ENCODE results near the gene P2RY2. TPM values are rescaled to one million over a fixed set of nuclear protein-coding genes. Genes with fewer than 3 reads are reported as not detected.

The P2RY2 gene
- total RNA-seq, 1 donor from 2014 or later: 2.3 TPM

GRCh38 chr11:73204711-73205121 is 13.4 kb upstream of the P2RY2 start:
- no peak for DNase-seq (ENCODE audit: low read depth, low spot score)

DNA sequence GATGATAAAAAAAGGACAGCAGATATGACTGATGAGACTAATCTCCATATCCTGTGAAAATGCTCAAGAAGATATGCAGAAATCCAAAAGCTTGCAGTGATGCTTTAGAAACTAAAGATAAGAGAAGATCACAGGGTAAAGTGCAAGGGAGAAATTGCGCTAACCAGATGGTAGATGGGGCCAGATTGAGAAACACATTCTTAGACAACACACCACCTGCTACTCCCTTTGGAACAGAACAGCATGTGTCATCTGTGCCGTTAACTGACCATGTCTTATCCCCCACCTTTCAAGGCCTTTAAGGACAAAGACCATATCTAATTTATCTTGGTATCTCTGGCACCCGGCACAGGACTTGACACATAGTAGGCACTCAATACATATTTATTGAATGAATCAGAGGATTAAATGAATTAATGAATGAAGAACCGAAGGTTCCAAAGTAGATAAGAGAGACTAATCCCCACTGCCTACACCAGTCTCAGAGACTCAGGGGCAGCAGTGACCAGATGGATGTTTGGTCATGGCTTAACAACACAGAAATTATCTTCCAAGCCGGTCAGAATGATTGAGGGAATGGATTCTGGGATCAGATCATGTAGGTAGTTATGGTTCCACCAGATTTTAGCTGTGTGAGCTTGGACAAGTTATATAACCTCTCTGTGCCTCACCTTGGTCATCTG is 12.3 kb upstream of the P2RY2 start:
- DNase-seq (ENCODE audit: low read depth, low spot score): no peak

- no peak for DNase-seq (ENCODE audit: low read depth, low spot score)
Measured at GRCh38 chr11:73206801-73207200, 11.3 kb upstream of the P2RY2 start.

DNA sequence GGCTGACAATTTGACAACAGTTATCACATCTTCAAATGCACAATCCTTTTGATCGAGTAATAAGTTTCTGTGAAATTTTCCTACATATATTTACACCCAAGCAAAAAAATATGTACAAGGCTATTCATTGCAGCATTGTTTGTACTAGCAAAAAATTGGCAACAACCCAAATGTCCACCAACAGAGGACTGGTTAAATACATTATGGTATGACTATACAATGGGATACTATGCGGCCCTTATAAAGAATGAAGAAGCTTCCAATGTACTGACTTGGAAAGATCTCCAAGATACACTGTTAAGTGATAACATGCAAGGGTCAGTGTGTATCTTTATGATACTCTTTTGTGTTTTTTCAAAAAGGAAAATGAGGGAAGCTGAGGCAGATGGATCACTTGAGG is 8.2 kb upstream of the P2RY2 start:
- no peak for DNase-seq (ENCODE audit: low read depth, low spot score)

DNA sequence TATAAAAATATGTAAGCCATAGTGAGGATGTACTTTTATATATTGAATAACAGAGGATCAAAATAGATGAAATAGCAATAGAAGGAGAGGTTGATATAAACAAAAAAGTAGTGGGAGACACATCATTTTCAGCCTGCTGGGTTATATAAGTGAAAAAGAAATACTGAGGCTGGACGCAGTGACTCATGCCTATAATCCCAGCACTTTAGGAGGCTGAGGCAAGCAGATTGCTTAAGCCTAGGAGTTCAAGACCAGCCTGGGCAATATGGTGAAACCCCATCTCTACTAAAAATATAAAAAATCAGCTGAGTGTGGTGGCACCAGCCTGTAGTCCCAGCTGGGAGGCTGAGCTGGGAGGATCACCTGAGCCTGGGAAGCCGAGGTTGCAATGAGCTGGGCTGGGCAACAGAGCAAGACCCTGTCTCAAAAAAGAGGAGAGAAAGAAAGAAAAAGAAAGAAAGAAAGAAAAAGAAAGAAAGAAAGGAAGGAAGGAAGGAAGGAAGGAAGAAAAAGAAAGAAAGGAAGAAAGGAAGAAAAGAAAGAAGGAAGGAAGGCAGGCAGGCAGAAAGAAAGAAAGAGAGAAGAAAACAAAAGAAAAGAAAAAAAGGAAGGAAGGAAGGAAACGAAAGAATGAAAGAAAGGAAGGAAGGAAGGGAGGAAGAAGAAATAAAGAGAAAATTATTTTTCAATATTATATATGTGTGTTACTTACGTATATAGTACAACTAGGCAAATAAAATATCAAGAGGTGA is 7.0 kb upstream of the P2RY2 start:
- DNase-seq (ENCODE audit: low read depth, low spot score): no peak

DNA sequence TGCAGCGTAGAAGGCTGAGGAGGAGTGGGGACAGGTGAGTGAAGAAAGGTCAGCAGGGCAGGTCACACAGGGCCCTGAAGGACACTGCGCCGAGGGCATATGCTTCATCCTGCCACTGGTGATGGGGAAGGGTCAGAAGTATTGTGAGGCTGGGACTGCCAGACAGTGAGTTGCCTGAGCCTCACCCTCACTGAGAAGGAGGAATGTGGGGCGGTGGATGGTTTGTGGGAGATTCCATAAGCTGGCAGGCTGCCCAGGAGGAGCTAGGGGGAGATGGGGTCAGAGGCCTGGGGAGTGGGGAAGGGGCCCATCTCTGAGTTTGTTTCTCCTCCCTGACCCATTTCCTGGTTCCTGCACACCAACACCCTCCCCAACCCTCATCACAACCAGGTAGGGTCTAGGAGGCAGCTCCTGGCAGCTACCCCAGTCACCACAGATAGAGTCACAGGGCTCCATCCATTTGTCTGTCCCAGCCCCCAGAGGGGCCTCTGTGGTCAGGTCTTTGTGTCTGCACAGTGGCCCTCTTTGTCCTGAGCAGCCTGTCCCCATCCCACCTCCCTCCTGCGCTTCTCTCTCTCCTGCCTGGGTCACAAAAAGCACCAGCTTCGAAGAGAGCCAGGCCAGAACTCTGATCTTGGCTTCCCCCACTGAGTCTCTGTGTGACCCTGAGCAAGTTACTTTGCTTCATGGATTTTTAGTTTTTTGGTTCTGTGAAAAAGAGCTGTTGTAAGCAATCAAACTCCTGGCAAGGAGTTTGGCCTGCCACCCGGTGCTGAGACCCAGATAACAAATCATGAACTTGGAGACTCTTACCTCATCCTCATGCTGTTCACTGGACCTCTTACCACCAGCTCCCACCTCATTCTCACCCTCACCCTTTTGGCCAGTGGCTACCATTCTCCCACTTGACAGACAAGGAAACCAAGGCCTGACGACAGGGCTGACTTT is 4.6 kb upstream of the P2RY2 start:
- no peak for DNase-seq (ENCODE audit: low read depth, low spot score)

GRCh38 chr11:73215191-73216134 is 2.6 kb upstream of the P2RY2 start:
- DNase-seq (ENCODE audit: low read depth, low spot score): no peak

GRCh38 chr11:73216465-73216864 is 1.6 kb upstream of the P2RY2 start:
- DNase-seq (ENCODE audit: low read depth, low spot score): no peak

DNA sequence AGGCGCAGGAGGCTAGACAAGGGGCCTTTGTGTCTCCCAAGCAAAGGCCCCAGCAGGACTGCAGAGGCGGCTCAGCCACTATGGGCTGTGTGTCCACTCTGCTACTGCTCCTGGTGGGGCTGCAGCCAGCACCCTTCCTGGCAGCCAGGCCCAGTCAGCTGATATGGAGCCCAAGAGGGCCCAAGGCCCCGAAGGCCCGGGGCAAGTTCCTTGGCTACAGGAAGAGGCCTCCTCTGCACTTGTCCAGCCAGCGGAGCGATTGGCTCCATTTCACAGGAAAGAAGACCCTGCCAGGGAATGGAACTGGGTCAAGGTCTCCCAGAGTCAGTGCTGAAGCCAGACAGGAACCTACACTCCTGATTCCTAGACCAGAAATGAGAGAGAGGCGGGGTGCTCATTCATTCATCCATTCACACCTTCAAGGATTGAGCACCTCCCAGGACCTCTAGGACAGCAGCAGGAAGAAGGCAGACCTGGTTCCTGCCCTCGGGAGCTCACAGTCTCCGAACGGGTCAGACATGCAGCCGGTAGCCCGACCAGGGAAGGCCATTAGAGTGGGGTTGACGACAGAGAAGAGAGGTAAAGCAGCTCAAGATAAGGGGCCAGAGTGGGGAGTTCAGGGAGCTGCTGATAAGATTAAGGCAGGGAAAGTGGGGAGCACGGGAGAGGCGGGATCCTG is 811 bp upstream of the P2RY2 start:
- DNase-seq (ENCODE audit: low read depth, low spot score): no peak

DNA sequence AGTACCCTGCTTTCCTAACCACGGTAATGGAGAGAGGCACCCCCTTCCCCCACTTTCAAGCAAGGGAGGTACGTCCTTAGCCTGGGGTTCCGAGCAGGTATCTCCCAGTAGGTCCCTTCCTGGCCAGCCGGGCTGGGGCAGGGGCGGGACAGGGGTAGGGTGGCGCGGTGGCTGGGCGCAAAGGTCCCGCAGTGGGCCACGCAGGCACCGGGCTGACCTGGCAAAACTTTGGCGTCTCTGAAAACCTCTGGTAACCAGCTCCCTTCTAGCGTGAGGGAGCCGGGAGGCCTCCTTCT is 323 bp upstream of the P2RY2 start:
- no peak for DNase-seq (ENCODE audit: low read depth, low spot score)

GRCh38 chr11:73218830-73219215 is 742 bp downstream of the P2RY2 start:
- DNase-seq (ENCODE audit: low read depth, low spot score): no peak

DNA sequence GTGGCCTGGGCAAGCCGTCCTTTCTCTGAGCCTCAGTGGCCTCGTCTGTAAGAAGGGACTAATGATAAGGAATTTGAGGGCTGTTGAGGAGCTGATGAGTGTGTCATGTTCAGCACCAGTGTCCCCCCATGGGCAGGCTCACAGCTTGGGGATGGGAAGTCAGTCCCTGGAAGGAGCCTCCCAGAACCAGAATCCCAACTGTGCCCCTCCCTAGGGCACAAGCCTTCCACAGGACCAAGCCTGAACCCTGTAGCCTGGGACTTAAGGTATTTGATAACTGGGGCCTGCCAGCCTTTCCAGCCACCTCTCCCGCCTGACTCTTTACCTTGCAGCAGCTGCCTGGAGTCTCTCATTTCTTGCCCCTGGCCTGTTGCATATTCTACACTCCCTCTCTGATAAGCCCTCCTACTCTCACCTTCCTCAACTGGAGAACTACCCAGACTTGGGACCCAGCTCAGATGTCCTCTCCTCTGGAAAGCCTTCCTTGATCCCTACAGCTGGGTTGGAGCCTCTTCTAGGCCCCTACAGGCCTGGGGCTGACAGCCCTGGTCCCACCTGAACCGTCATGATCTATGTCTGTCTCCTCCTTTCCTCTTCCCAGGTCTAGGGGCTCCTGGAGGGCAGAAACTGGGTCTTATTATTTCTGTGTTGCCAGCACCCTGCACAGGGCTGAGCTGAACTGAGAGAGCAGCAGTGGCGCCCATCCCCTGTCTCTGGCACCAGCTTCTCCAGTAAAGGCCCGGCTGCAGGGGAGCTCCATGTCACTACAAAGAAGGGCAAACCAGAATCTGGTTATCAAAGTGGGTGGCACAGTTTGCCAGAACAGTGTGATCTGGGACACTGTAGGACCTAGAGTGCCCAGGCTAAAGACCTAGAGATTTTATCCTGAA is 1.6 kb downstream of the P2RY2 start:
- no peak for DNase-seq (ENCODE audit: low read depth, low spot score)

DNA sequence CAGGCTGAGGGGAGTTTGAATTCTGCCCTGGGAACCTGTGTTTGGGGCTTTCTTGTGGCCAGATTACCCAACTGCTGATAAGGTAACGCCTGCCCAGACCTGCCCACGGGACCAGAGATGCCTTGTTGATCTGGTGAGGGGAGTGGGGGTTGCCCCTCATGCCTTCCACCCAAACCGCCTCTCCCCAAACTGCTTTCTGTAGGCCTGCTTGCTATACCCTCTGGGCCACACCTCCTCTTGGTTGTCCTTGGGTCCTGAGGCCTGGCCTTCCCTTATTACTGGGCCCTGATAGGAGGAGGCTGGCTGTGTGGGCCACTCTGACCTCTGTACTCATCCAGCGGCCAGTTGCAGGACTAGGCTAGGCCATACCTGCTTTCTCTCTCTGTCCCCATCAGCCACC is 3.4 kb downstream of the P2RY2 start:
- no peak for DNase-seq (ENCODE audit: low read depth, low spot score)

DNA sequence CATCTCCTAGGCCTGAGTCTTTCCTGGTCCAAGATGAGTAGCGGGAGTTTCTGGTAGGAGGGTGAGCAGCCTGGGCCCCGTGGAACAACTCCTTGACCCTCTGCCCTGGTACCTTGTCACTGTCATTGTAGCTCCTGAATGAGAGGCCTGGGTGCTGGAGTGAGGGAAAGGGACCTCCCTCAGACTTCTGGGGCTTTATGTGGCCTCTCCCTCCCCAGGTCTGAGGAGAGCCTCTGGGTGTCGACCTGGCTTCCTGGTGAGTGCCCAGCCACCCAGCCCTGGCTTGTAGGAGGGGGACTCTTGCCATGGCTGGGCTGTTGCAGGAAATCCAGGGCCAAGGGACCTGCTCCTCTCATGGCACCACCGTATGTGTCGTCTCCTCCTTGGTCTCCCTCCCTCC is 3.9 kb downstream of the P2RY2 start:
- DNase-seq (ENCODE audit: low read depth, low spot score): no peak

- no peak for DNase-seq (ENCODE audit: low read depth, low spot score)
Measured at GRCh38 chr11:73223998-73224730, 6.1 kb downstream of the P2RY2 start.

DNA sequence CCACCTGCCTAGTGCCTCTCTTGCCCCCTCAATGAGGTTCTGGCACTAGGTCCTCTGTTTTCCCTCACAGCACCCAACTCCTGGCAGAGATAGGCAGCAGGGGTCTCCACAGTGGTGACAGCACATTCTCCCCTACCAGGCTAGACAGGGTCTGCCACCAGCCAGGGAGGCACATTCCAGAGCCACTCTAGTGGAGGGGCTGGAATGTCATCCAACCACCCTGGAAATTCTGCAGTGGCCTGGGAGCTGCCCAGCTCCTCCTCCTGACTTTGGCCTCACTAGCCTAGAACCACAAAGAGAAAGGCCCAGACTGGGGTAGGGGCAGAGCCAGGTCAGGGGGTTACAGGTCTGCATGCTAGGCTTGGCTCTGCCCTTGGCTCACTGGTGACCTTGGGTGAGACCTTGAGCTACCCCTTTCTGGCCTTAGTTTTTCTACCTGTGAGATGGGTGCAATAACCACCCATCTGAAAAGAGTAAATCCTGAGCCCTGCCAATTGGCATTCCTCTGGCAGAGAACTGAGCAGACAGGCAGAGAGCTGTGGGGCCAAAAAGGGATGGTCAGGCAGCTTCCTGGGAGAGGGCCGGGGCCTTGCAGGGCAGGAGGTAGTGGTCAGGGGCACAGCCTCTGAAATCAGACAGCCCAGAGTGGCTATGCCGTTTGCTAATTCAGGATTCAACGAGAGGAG is 7.1 kb downstream of the P2RY2 start:
- no peak for DNase-seq (ENCODE audit: low read depth, low spot score)

DNA sequence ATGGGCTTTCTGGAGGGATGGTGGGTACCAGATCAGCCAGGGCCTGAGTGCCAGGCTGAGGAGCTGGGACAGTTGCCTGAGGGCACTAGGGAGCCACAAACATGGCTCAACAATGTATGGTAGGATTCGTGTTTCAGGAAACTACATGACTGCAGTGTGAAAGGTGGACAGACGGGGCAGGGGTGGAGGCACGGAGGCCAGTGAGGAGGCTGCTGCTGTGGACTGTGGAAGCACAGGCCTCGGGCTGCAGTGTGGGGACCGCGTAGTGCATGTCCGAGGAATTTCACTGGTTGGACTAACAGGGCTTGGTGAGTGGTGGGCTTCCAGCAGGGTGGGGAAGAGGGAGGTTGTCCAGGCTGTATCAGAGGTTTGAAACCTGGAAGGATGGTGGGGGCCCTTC is 7.8 kb downstream of the P2RY2 start:
- no peak for DNase-seq (ENCODE audit: low read depth, low spot score)

DNA sequence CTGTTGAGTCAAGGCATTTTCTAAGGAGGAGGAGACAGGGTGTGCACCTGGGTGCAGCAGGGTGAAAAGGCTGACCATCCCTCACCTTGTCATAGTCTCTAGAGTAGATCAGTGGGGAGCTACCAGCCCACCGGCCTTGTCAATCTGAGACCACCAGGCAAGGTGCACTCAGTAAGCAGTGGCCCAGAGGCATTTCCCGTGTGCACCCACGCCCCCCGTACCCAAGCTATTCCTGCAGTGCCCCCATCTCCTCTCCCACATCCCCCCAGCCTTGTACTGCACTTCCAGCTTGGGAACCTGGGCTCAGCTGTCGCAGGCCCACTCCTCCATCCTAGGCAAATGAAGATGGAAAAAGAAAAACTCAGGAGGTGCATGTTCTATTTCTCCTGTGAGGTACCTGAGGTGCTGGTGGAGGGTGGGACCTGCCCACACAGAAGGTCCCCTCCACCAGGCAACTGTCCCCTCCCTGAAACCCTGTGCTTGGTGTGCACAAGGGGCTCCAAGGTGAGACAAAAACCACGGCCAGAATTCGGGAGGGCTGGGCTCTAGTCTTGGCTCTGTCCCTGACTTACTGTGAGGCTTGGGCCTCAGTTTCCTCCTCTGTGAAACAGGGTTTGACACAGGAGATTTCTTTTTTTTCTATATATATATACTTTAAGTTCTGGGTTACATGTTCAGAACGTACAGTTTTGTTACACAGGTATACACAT is 8.4 kb downstream of the P2RY2 start:
- DNase-seq (ENCODE audit: low read depth, low spot score): no peak
